ENCODE data around the gene ABCC1. TPM values are rescaled to one million over a fixed set of nuclear protein-coding genes. Genes with fewer than 3 reads are reported as not detected.

ABCC1 gene
- total RNA-seq, 1 donor from 2014 or later: 69.4 TPM

DNA sequence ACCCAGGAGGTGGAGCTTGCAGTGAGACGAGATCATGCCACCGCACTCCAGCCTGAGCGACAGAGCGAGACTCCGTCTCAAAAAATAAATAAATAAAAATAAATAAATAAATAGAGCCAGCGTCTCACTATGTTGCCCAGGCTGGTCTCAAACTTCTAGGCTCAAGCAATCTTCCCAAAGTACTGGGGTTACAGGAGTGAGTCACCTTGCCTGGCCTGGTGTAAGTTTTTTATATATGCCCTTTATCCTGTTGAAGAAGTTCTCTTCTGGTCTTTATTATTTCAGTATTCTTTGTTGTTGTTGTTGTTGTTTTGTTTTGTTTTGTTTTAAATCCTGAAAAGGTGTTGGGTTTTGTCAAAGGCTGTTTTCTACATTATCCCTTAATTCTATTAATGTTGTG lies 30.1 kb upstream of the ABCC1 start:
- H3K4me1 Mint-ChIP-seq: no peaks in the 10 kb centered on the region
- peaks cover 7% of the 10 kb centered on the region for H3K9me3 Mint-ChIP-seq
- no peaks in the 10 kb centered on the region for H3K36me3 Mint-ChIP-seq
- no peaks in the 10 kb centered on the region for H3K27me3 Mint-ChIP-seq (ENCODE audit: low read depth)
- H3K4me3 Mint-ChIP-seq: no peak overlapping the region
- TF ChIP-seq, protein P1, sequence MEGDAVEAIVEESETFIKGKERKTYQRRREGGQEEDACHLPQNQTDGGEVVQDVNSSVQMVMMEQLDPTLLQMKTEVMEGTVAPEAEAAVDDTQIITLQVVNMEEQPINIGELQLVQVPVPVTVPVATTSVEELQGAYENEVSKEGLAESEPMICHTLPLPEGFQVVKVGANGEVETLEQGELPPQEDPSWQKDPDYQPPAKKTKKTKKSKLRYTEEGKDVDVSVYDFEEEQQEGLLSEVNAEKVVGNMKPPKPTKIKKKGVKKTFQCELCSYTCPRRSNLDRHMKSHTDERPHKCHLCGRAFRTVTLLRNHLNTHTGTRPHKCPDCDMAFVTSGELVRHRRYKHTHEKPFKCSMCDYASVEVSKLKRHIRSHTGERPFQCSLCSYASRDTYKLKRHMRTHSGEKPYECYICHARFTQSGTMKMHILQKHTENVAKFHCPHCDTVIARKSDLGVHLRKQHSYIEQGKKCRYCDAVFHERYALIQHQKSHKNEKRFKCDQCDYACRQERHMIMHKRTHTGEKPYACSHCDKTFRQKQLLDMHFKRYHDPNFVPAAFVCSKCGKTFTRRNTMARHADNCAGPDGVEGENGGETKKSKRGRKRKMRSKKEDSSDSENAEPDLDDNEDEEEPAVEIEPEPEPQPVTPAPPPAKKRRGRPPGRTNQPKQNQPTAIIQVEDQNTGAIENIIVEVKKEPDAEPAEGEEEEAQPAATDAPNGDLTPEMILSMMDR (IDR thresholded peaks at IDR 0.05; ENCODE audit: unreplicated experiment): no peak
- no peak for DNase-seq (ENCODE audit: low spot score in 2 of 2, unreplicated experiment in 2 of 2)
- no peak overlapping the region for H3K27ac Mint-ChIP-seq

- no peaks in the 10 kb centered on the region for H3K4me1 Mint-ChIP-seq
- DNase-seq (ENCODE audit: low spot score in 2 of 2, unreplicated experiment in 2 of 2): no peak
- H3K36me3 Mint-ChIP-seq: no peaks in the 10 kb centered on the region
- TF ChIP-seq, protein P1 (IDR thresholded peaks at IDR 0.05; ENCODE audit: unreplicated experiment): no peak
- H3K27me3 Mint-ChIP-seq (ENCODE audit: low read depth): no peaks in the 10 kb centered on the region
- H3K27ac Mint-ChIP-seq: no peak overlapping the region
- H3K4me3 Mint-ChIP-seq: no peak overlapping the region
- no peaks in the 10 kb centered on the region for H3K9me3 Mint-ChIP-seq
Observed at GRCh38 chr16:15924996-15925395, 24.4 kb upstream of the ABCC1 start.

GRCh38 chr16:15925631-15926030 lies 23.8 kb upstream of the ABCC1 start:
- Mint-ChIP-seq H3K27ac (no peak overlapping the region), H3K9me3 (no peaks in the 10 kb centered on the region), H3K27me3 (ENCODE audit: low read depth) (no peaks in the 10 kb centered on the region), H3K36me3 (no peaks in the 10 kb centered on the region), H3K4me1 (no peaks in the 10 kb centered on the region), H3K4me3 (no peak overlapping the region)
- TF ChIP-seq, protein P1 (IDR thresholded peaks at IDR 0.05; ENCODE audit: unreplicated experiment): no peak
- no peak for DNase-seq (ENCODE audit: low spot score in 2 of 2, unreplicated experiment in 2 of 2)

DNA sequence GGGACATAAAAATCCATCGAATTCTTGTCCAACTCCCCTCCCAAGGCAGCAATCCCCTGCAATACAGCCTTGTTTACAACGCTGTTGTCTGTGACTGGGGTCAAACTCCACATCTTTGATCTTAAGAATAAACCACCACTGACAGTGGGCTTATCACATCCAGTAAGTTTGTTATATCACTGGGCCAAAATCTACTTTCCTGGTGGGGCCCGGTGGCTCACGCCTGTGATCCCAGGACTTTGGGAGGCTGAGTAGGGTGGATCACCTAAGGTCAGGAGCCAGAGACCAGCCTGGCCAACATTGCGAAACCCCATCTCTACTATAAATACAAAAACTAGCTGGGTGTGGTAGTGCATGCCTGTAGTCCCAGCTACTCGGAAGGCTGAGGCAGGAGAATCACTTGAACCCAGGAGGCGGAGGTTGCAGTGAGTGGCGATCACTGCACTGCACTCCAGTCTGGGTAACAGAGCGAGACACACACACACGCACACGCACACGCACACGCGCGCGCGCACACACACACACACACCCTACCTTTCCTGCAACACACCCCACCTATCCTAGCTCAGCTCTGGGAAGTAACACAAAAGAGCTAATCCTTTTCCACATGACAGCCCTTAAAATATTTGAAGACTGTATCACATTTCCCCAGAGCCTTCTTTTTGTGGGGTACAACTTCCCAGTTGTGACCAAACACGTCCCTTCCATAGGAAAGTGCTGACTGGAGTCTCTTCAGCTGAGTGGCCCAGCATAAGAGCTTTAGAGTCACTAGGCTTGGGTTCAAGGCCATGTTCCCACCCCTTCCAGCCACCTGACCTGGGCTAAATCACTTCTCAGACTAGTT lies 20.9 kb upstream of the ABCC1 start:
- TF ChIP-seq, protein P1 (IDR thresholded peaks at IDR 0.05; ENCODE audit: unreplicated experiment): no peak
- Mint-ChIP-seq H3K4me3 (no peak overlapping the region), H3K9me3 (peaks cover 4% of the 10 kb centered on the region), H3K4me1 (no peaks in the 10 kb centered on the region), H3K27ac (no peak overlapping the region), H3K36me3 (peaks cover 2% of the 10 kb centered on the region), H3K27me3 (ENCODE audit: low read depth) (no peaks in the 10 kb centered on the region)
- no peak for DNase-seq (ENCODE audit: low spot score in 2 of 2, unreplicated experiment in 2 of 2)

DNA sequence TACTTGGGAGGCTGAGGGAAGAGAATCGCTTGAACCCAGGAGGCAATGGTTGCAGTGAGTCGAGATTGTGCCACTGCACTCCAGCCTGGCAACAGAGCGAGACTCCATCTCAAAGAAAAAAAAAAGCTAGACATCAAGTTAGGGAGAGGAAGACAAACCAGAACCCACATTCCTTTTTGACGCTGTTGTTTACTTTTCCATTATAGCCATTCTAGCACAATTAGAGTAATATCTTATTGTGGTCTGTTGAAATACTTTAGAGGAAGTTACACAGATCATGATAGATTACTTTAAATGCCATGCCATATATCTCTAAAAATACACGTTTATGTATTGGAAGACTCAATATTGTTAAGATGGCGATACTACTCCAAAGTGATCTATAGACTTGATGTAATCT lies 16.5 kb upstream of the ABCC1 start:
- Mint-ChIP-seq H3K4me1 (no peaks in the 10 kb centered on the region), H3K4me3 (no peak overlapping the region), H3K27ac (no peak overlapping the region), H3K27me3 (ENCODE audit: low read depth) (peaks cover 2% of the 10 kb centered on the region), H3K9me3 (peaks cover 8% of the 10 kb centered on the region), H3K36me3 (peaks cover 2% of the 10 kb centered on the region)
- DNase-seq (ENCODE audit: low spot score in 2 of 2, unreplicated experiment in 2 of 2): no peak
- TF ChIP-seq, protein P1 (IDR thresholded peaks at IDR 0.05; ENCODE audit: unreplicated experiment): no peak
